ENCODE measurements around the gene BPIFB2. TPM values are rescaled to one million over a fixed set of nuclear protein-coding genes. Genes with fewer than 3 reads are reported as not detected.

BPIFB2 gene
- total RNA-seq, 1 donor from 2014 or later = not detected

DNA sequence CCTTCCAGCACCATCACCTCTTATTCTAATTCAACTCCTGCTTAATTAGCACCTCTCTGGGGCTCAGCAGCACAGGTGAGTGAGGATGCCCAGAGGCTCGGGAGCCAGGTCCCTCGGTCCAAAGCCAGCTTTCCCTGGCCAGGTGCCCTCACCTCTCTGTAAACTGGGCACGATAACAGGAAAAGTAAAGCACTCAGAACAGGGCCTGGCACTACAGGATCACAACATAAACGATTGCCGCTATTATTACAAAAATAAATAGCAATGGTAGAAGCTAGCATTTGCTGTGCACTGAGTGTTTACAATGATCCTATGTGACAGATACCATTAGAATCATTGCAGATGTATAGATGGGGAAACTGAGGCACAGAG is 2.6 kb downstream of the BPIFB2 start:
- Mint-ChIP-seq H3K27me3 (ENCODE audit: unreplicated experiment) (peaks cover 7% of the 10 kb centered on the region), H3K9me3 (ENCODE audit: unreplicated experiment) (no peaks in the 10 kb centered on the region), H3K4me1 (ENCODE audit: unreplicated experiment) (peaks cover 6% of the 10 kb centered on the region), H3K27ac (ENCODE audit: unreplicated experiment) (no peak overlapping the region), H3K36me3 (ENCODE audit: low read depth, unreplicated experiment) (peaks cover 4% of the 10 kb centered on the region), H3K4me3 (ENCODE audit: unreplicated experiment) (no peak overlapping the region)
- no peak for DNase-seq (ENCODE audit: low spot score)
- TF ChIP-seq, protein P1, sequence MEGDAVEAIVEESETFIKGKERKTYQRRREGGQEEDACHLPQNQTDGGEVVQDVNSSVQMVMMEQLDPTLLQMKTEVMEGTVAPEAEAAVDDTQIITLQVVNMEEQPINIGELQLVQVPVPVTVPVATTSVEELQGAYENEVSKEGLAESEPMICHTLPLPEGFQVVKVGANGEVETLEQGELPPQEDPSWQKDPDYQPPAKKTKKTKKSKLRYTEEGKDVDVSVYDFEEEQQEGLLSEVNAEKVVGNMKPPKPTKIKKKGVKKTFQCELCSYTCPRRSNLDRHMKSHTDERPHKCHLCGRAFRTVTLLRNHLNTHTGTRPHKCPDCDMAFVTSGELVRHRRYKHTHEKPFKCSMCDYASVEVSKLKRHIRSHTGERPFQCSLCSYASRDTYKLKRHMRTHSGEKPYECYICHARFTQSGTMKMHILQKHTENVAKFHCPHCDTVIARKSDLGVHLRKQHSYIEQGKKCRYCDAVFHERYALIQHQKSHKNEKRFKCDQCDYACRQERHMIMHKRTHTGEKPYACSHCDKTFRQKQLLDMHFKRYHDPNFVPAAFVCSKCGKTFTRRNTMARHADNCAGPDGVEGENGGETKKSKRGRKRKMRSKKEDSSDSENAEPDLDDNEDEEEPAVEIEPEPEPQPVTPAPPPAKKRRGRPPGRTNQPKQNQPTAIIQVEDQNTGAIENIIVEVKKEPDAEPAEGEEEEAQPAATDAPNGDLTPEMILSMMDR (IDR thresholded peaks at IDR 0.05; ENCODE audit: unreplicated experiment) = no peak

DNA sequence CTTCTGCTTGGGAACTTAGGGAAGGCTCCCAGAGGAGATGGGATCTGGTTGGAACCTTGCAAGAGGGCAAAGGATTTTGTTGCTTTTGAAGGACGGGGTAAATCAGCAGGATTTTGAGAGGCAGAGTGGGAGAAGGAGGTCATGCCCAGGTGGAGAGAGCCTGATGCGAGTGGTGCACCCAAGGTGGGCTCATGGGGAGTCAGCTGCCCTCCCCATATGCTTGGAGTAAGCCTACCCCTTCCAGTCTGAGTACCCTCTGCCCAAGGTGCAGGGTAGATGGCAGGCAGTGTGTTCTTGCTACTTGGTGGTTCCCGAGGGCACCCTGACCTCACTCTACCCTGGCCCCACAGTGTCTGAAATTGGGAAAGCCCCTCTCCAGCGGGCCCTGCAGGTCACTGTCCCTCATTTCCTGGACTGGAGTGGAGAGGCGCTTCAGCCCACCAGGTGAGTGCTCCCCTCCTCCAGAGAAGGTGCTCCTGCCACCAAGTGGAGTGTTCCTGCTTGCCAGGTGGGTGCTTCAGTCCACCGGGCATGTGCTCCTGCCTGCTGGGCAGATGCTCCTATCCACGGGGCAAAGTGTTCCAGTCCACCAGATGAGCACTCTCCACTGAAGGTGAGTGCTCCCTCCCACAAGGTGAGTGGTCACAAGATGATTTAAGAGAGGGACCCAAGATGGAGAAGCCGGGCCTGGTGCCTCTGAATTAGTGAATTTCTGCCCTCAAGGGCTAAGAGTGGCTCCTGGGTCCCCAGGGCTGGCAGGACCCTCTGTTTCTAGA is 3.4 kb downstream of the BPIFB2 start:
- H3K9me3 Mint-ChIP-seq (ENCODE audit: unreplicated experiment) = no peaks in the 10 kb centered on the region
- no peak overlapping the region for H3K27ac Mint-ChIP-seq (ENCODE audit: unreplicated experiment)
- TF ChIP-seq, protein P1 (IDR thresholded peaks at IDR 0.05; ENCODE audit: unreplicated experiment) = no peak
- H3K36me3 Mint-ChIP-seq (ENCODE audit: low read depth, unreplicated experiment) = peaks cover 4% of the 10 kb centered on the region
- no peak for DNase-seq (ENCODE audit: low spot score)
- H3K27me3 Mint-ChIP-seq (ENCODE audit: unreplicated experiment) = peaks cover 7% of the 10 kb centered on the region
- no peak overlapping the region for H3K4me3 Mint-ChIP-seq (ENCODE audit: unreplicated experiment)
- H3K4me1 Mint-ChIP-seq (ENCODE audit: unreplicated experiment) = peaks cover 6% of the 10 kb centered on the region

DNA sequence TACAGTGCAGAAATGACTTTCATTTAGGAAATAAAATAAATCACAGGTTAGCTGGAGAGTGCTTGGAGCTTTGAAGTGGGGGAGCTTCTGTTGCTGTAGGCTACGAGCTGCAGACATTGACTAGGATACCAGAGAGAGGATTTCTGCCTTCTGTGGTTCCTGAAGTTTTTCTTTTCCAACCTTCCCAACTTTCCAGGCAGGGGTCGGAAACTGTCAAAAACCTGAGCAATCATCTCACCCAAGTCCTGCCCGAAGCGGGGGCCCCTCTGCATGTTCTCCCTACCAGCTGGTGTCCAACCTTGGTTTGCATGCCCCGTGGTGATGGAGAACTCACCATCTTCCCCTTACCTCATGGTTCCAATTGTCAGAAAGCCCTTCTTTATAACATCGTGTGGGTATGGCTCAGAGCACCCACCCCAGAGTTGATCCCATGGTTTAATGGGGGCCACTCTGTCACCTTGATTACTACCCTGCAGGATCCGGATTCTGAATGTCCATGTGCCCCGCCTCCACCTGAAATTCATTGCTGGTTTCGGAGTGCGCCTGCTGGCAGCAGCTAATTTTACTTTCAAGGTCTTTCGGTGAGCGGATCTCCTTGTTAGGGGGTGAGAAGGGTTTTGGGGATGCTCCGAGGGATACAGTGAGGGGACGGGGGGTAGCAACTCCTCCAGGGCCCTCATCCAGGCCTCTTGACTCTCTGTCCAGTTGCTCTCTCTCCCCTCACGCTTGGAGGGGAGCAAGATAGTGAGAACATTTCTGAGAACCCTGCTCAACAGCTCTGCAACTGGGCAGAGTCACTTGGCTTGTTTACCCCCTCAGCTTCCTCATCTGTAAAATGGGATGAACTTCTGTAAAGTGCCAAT is 5.1 kb downstream of the BPIFB2 start:
- no peaks in the 10 kb centered on the region for H3K9me3 Mint-ChIP-seq (ENCODE audit: unreplicated experiment)
- peaks cover 4% of the 10 kb centered on the region for H3K27me3 Mint-ChIP-seq (ENCODE audit: unreplicated experiment)
- peaks cover 6% of the 10 kb centered on the region for H3K4me1 Mint-ChIP-seq (ENCODE audit: unreplicated experiment)
- H3K27ac Mint-ChIP-seq (ENCODE audit: unreplicated experiment) = no peak overlapping the region
- H3K4me3 Mint-ChIP-seq (ENCODE audit: unreplicated experiment) = no peak overlapping the region
- no peak for DNase-seq (ENCODE audit: low spot score)
- no peaks in the 10 kb centered on the region for H3K36me3 Mint-ChIP-seq (ENCODE audit: low read depth, unreplicated experiment)
- TF ChIP-seq, protein P1 (IDR thresholded peaks at IDR 0.05; ENCODE audit: unreplicated experiment) = no peak

DNA sequence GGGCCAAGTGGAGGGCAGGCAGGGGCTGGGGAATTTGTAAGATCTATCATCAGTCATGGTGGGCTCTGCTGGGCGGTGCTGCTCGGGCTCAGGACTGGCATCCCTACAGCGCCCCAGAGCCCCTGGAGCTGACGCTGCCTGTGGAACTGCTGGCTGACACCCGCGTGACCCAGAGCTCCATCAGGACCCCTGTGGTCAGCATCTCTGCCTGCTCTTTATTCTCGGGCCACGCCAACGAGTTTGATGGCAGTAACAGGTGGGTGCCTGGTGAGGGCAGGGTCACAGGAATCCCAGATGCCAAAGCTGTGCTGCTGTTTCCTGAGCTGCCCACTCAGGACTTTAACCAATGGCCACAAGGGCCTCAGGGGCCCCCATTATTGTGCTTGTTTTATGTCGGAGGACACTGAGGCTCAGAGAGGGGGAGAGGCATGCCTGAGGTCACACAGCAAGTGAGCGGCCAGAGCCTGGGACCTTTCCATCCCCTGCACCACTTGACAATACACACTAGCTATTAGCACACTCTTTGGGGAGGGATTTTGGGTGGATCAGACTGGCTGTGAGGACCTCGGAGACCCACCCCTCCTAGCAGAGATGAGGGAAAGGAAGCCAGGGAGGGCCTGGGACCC is 6.3 kb downstream of the BPIFB2 start:
- Mint-ChIP-seq H3K27ac (ENCODE audit: unreplicated experiment) (no peak overlapping the region), H3K9me3 (ENCODE audit: unreplicated experiment) (no peaks in the 10 kb centered on the region), H3K27me3 (ENCODE audit: unreplicated experiment) (peaks cover 4% of the 10 kb centered on the region), H3K36me3 (ENCODE audit: low read depth, unreplicated experiment) (no peaks in the 10 kb centered on the region), H3K4me1 (ENCODE audit: unreplicated experiment) (peaks cover 4% of the 10 kb centered on the region), H3K4me3 (ENCODE audit: unreplicated experiment) (no peak overlapping the region)
- no peak for DNase-seq (ENCODE audit: low spot score)
- TF ChIP-seq, protein P1 (IDR thresholded peaks at IDR 0.05; ENCODE audit: unreplicated experiment) = no peak

Data from endothelial cell (in vitro differentiated cells).